ENCODE data around the gene RAB11A.
A peak's percentile ranks its signal among the peaks of the same experiment; 100 is the strongest.
"Not testable (repeated sequence)": the region's sequence is repeated elsewhere in the genome, so short reads cannot be mapped to it uniquely, and the experiment has no call there.

The RAB11A gene

GRCh38 chr15:65841121-65841930, 28.0 kb upstream of the RAB11A start:
- DNase-seq (ENCODE audit: low read depth in 1 of 2, low spot score in 1 of 2) = no peak

DNA sequence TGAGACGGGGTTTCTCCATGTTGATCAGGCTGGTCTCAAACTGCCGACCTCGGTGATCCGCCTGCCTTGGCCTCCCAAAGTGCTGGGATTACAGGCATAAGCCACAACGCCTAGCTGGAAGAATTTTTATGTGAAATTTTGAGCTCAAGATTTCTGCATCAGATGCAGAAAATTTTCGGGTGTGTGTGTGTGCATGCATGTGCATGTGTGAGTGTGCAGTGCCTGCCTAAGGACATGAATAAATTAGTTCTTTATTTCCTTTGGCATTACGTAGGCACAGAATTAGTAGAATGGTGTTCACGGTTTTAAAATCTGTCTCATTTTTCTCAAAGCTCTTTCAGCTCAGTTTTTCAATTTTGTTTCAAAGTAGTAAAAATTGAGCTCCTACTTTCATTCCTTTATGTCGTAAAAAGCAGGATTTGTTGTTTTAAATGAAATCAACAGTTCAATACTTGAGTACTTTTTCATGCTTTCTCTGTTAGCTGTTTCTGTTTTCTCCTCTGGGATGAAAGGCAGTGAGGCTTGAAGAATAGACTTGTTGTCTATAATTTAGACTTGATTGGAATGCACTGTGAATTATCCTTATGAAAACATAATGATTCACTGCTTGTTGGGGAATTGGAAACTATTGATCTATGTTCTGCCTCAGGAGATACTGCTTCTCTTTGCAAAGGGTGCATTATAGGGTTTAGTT, 23.3 kb upstream of the RAB11A start:
- DNase-seq (ENCODE audit: low read depth in 1 of 2, low spot score in 1 of 2) = no peak

DNA sequence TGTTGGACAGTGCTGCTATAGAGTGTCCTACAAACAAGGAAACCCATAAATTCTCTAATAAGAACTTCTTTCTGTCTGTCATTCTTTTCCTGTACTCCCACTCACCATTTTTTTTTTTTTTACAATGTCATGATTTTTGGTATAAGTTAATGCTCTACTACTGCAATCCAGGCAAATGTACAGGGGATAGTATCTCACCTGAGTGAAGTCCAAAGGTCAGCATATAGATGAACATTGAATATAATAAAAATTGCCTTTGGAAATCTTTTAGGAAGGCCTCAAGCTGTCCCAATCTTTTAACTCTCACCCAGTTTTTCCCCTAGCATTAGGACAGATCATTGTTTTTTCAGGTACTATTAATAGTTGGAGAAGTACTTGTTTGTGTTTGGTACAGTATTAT, 21.3 kb upstream of the RAB11A start:
- DNase-seq (ENCODE audit: low read depth in 1 of 2, low spot score in 1 of 2) = no peak

- no peak for DNase-seq (ENCODE audit: low read depth in 1 of 2, low spot score in 1 of 2)
These were observed 17.3 kb upstream of the RAB11A start for GRCh38 chr15:65851981-65852380.

DNA sequence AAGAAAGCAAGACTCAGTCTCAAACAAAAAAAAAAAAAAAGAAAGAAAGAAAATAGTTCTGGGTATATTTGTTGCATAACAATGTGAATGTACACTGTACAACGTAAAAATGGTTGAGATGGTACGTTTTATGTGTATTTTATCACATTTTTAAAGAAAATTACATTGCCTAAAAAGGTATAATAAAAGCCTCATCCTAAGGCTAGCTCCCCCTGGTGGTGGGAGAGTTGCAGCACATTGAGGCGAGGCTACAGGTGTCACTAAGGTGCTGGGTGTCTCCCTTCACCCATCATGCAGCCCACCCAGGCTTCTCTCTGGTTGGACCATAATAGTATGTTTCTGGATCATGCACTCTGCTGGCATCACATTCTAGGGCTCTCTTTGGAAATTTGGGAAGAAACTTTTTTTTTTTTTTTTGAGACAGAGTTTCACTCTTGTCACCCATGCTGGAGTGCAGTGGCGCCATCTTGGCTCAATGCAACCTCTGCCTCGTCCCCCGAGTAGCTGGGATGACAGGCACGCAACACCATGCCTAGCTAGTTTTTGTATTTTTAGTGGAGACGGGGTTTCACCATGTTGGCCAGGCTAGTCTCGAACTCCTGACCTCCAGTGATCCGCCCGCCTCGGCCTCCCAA, 12.4 kb upstream of the RAB11A start:
- DNase-seq (ENCODE audit: low read depth in 1 of 2, low spot score in 1 of 2) = peak; percentile 54 to 77

GRCh38 chr15:65857718-65858402, 11.4 kb upstream of the RAB11A start:
- DNase-seq (ENCODE audit: low read depth in 1 of 2, low spot score in 1 of 2) = no peak

GRCh38 chr15:65862682-65863081, 6.6 kb upstream of the RAB11A start:
- peak; percentile 24 to 58 for DNase-seq (ENCODE audit: low read depth in 1 of 2, low spot score in 1 of 2)

GRCh38 chr15:65863106-65863505, 6.2 kb upstream of the RAB11A start:
- no peak for DNase-seq (ENCODE audit: low read depth in 1 of 2, low spot score in 1 of 2)

DNA sequence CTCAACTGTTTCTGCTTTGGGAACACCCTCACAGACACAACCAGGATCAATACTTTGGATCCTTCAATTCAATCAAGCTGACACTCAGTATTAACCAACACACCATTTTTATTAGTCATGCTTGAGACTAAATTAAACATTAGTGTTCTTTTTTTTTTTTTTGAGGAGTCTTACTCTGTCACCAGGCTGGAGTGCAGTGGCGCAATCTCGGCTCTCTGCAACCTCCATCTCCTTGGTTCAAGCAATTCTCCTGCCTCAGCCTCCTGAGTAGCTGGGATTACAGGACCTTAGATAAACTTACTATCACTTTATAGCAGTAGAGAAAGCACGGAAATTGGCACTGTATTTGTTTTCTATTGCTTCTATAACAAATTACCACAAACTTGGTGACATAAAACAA, 2.0 kb upstream of the RAB11A start:
- no peak for DNase-seq (ENCODE audit: low read depth in 1 of 2, low spot score in 1 of 2)

GRCh38 chr15:65867933-65868332, 1.4 kb upstream of the RAB11A start:
- not testable (repeated sequence) for DNase-seq (ENCODE audit: low read depth in 1 of 2, low spot score in 1 of 2)

GRCh38 chr15:65868546-65869125, 655 bp upstream of the RAB11A start:
- DNase-seq (ENCODE audit: low read depth in 1 of 2, low spot score in 1 of 2) = no peak

GRCh38 chr15:65869954-65870871, 922 bp downstream of the RAB11A start:
- DNase-seq (ENCODE audit: low read depth in 1 of 2, low spot score in 1 of 2) = no peak

DNA sequence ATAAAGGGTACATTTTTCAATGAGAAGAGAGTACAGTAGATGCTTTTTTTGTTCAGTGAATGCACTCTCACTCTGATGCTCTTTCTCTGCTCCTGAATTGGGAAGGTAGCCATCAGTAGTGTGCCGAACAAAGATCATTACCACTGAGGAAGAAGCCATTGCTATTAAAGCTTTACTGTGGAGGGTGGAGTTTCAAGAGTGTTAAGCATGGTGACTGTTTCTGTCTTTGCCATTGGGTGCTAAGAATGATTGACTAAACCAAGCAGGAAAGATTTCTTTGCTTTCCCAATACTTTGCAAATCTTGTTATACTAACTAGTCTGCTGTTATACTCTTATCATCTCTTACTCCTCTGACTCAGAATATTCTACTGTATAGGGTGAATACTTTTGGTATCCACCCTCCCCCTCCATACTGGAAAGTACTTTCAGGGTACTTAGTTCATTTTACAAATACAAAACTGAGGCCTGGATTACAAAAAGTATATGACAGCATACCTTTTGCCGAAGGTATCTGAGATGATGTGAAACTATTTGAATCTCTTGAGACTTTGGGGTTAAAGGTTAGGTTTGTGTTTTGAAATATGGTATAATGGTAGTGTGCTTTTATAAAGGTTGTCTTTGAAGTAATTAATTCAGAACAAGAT, 1.7 kb downstream of the RAB11A start:
- DNase-seq (ENCODE audit: low read depth in 1 of 2, low spot score in 1 of 2) = no peak

DNA sequence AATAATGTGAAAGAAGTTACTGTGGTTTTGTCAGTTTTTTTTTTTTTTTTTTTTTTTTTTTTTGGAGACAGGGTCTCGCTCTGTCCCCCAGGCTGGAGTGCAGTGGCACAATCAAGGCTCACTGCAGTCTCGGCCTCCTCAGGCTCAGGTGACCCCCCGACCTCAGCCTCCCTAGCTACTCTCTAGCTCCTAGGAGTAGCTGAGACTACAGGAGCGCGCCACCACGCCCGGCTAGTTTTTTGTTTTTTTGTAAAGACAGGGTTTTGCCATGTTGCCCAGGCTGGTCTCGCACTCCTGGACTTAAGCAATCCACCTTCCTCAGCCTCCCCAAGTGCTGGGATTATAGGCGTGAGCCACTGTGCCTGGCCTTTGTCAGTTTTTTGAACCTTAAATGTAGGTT, 2.6 kb downstream of the RAB11A start:
- not testable (repeated sequence) for DNase-seq (ENCODE audit: low read depth in 1 of 2, low spot score in 1 of 2)

GRCh38 chr15:65872596-65872995, 3.3 kb downstream of the RAB11A start:
- DNase-seq (ENCODE audit: low read depth in 1 of 2, low spot score in 1 of 2) = not testable (repeated sequence)

DNA sequence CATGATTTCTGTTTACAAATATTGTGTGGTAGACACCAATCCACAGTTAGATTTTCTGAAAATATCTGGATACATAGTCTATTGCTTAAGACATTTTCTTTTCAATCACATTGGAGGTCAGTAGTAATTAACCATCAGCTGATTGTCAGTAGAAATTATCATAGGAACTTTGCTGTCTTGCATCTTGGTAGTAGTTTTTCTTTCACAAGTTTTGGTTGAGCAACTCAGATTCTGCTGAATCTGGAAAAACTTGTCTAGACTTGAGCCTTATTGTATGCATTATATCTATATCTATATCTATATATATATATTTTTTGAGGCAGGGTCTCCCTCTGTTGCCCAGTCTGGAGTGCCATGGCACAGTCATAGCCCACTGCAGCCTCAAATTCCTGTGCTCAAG, 4.0 kb downstream of the RAB11A start:
- no peak for DNase-seq (ENCODE audit: low read depth in 1 of 2, low spot score in 1 of 2)

- no peak for DNase-seq (ENCODE audit: low read depth in 1 of 2, low spot score in 1 of 2)
These were observed 6.2 kb downstream of the RAB11A start for GRCh38 chr15:65875458-65875857.

DNA sequence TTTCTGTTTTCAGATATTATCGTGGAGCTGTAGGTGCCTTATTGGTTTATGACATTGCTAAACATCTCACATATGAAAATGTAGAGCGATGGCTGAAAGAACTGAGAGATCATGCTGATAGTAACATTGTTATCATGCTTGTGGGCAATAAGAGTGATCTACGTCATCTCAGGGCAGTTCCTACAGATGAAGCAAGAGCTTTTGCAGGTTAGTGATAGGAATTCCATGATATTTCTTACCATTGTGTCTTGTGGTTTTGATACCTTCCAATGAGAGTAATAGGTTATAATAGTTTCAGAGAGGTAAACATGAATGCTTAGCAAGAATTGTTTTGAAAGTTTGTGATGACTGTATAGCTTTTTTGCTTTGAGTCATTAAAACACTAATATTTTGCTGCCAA, 8.5 kb downstream of the RAB11A start:
- DNase-seq (ENCODE audit: low read depth in 1 of 2, low spot score in 1 of 2) = no peak

DNA sequence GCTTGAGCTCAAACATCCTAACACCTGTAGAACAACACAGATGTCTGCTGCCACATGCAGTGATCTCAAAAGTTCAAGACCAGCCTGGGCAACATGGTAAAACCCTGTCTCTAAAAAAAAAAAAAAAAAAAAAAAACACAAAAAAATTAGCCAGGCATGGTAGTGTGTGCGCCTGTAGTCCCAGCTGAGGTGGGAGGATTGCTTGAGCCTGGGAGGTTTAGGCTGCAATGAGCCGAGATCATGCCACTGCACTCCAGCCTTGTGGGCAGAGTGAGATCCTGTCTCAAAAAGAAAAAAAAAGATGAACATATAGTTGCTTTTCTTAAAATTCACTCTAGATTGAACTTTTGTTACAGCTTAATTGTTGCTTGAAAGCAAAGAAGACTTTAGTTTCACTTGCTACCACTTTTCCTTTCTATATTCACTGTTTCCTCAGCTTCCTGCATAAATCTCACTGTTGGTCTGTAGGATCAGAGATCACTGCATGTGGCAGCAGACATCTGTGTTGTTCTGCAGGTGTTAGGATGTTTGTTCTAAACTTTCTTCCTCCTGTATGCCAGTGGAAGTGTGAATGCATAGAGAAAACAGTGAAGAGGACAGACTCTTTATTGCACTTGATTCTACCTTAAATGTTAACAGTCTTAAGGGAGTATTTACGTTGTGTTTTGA, 12.6 kb downstream of the RAB11A start:
- no peak for DNase-seq (ENCODE audit: low read depth in 1 of 2, low spot score in 1 of 2)
